Measurements from ENCODE around the gene JARID2. TPM values are rescaled to one million over a fixed set of nuclear protein-coding genes. Genes with fewer than 3 reads are reported as not detected.

JARID2 gene
- polyA plus RNA-seq, 1 experiment: 9.7 TPM

DNA sequence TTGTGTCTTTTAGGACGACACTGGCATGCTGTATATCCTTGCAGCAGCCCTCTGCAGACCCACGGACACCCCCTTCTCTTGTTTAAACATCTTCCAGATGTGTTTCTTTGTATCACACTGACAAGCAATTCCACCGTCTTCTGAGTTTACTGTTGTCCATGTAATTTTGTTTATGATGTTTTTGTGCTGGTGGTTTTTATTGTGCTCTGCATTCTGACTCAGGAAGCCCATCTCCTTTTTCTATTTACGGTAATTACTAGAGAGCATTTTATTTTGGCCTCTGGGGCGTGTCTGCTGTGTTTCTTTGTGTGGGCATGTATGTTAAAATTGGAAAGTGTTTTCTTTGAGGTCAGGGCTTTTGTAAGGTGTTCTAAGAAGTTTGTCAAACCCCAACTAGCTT lies 111.9 kb downstream of the JARID2 start:
- TF ChIP-seq, protein P1, sequence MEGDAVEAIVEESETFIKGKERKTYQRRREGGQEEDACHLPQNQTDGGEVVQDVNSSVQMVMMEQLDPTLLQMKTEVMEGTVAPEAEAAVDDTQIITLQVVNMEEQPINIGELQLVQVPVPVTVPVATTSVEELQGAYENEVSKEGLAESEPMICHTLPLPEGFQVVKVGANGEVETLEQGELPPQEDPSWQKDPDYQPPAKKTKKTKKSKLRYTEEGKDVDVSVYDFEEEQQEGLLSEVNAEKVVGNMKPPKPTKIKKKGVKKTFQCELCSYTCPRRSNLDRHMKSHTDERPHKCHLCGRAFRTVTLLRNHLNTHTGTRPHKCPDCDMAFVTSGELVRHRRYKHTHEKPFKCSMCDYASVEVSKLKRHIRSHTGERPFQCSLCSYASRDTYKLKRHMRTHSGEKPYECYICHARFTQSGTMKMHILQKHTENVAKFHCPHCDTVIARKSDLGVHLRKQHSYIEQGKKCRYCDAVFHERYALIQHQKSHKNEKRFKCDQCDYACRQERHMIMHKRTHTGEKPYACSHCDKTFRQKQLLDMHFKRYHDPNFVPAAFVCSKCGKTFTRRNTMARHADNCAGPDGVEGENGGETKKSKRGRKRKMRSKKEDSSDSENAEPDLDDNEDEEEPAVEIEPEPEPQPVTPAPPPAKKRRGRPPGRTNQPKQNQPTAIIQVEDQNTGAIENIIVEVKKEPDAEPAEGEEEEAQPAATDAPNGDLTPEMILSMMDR (IDR thresholded peaks at IDR 0.05; ENCODE audit: low read depth, low read length): no peak
- no peak overlapping the region for H3K4me3 ChIP-seq (ENCODE audit: low read depth, low read length)
- no peak for DNase-seq (ENCODE audit: low read depth, low spot score)
- H3K27me3 ChIP-seq (ENCODE audit: control insufficient read depth, insufficient read depth, low read length): no peaks in the 10 kb centered on the region
- H3K9me3 ChIP-seq (ENCODE audit: control insufficient read depth, insufficient read depth, low read length): no peaks in the 10 kb centered on the region
- ChIA-PET CTCF (no interaction called here), POLR2A (no interaction called here)
- no peak overlapping the region for H3K27ac ChIP-seq (ENCODE audit: low read depth, low read length)

DNA sequence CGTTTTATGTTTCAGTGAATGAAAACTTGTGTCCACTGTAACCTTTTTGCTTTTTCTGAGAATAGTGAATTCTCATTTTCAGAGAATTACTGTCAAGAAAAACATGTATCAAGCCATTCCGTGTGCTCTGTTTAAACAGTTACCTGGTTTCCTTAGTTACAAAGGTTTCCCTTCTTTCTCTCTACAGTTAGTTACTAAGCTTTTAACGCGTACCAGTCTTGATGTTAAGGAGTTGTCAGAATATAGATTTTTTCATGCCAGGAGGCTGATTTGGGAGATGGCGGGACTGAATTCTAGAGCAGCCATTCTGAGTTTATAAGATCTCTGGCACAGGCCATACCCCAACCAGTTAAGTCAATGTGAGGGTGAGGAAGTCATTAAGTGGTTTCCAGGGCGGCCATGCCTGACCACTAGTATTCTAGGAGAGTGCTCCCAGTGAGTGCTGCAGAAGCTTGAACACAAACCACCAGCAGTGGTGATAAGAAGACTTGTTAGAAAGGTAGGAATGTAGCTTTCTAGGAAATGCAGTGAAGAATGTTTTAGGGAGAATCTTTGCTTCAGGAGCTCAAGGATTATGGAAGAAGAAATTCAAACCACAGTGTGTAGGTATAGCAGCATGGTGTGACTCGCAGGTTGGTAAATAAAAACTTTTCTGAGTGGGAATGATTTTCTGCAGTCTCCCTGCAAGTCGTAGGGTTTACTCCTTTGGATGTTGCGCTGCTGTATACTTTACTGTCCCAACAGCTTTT lies 112.9 kb downstream of the JARID2 start:
- TF ChIP-seq, protein P1 (IDR thresholded peaks at IDR 0.05; ENCODE audit: low read depth, low read length): no peak
- Histone ChIP-seq H3K9me3 (ENCODE audit: control insufficient read depth, insufficient read depth, low read length) (no peaks in the 10 kb centered on the region), H3K4me3 (ENCODE audit: low read depth, low read length) (no peak overlapping the region), H3K27ac (ENCODE audit: low read depth, low read length) (no peak overlapping the region), H3K27me3 (ENCODE audit: control insufficient read depth, insufficient read depth, low read length) (no peaks in the 10 kb centered on the region)
- no peak for DNase-seq (ENCODE audit: low read depth, low spot score)
- POLR2A ChIA-PET: interaction anchor here (0.7 to 1.0 kb wide), 2 partner anchors 14 to 109 kb away, joined by 3 read pairs; no protein-coding TSS in a partner anchor
- CTCF ChIA-PET: no interaction called here

GRCh38 chr6:15359335-15359862 lies 113.5 kb downstream of the JARID2 start:
- Histone ChIP-seq H3K4me3 (ENCODE audit: low read depth, low read length) (no peak overlapping the region), H3K9me3 (ENCODE audit: control insufficient read depth, insufficient read depth, low read length) (no peaks in the 10 kb centered on the region), H3K27me3 (ENCODE audit: control insufficient read depth, insufficient read depth, low read length) (no peaks in the 10 kb centered on the region), H3K27ac (ENCODE audit: low read depth, low read length) (peak overlapping the region; percentile 73)
- peak; percentile 36 for DNase-seq (ENCODE audit: low read depth, low spot score)
- ChIA-PET POLR2A (interaction anchor here (0.7 to 1.0 kb wide), 2 partner anchors 15 to 110 kb away, joined by 3 read pairs; no protein-coding TSS in a partner anchor), CTCF (no interaction called here)
- TF ChIP-seq, protein P1 (IDR thresholded peaks at IDR 0.05; ENCODE audit: low read depth, low read length): no peak

DNA sequence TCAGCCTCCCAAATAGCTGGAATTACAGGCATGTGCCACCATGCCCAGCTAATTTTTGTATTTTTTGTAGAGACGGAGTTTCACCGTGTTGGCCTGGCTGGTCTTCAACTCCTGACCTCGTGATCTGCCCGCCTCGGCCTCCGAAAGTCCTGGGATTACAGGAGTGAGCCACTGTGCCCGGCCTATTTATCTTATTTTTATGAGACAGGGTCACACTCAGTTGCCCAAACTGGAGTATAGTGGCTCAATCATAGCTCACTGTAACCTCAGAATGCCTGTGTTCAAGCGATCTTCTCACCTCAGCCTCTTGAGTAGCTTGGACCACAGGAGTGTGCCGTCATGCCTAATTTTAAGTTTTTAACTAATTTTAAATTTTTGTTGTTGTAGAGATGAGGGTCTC lies 114.4 kb downstream of the JARID2 start:
- ChIA-PET CTCF (no interaction called here), POLR2A (no interaction called here)
- Histone ChIP-seq H3K4me3 (ENCODE audit: low read depth, low read length) (no peak overlapping the region), H3K9me3 (ENCODE audit: control insufficient read depth, insufficient read depth, low read length) (no peaks in the 10 kb centered on the region), H3K27me3 (ENCODE audit: control insufficient read depth, insufficient read depth, low read length) (no peaks in the 10 kb centered on the region), H3K27ac (ENCODE audit: low read depth, low read length) (no peak overlapping the region)
- TF ChIP-seq, protein P1 (IDR thresholded peaks at IDR 0.05; ENCODE audit: low read depth, low read length): no peak
- DNase-seq (ENCODE audit: low read depth, low spot score): no peak

DNA sequence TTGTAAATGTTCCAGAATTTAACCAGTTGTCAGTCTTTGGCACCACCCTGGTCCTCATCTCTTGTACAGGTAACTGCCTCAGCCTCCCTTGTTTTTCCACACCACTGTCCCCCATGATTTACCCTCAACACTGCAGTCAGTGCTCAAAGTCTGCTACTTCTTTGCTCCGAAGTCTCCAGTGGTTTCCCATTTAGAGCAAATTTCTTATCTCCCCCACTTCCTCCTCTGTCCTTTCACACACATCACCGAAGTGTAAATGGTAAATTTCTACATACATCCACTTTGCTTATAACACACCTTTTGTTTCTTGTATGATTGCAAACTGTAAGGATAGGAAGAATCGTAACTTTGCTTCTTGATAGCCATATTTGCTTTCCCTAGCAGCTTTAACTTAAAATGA lies 115.3 kb downstream of the JARID2 start:
- POLR2A ChIA-PET: interaction anchor here (0.7 kb wide), 1 partner anchor 56 kb away, joined by 5 read pairs; no protein-coding TSS in a partner anchor

More for the DNA sequence above, 115.3 kb downstream of the JARID2 start:
- TF ChIP-seq, protein P1 (IDR thresholded peaks at IDR 0.05; ENCODE audit: low read depth, low read length): no peak
- H3K9me3 ChIP-seq (ENCODE audit: control insufficient read depth, insufficient read depth, low read length): no peaks in the 10 kb centered on the region
- H3K4me3 ChIP-seq (ENCODE audit: low read depth, low read length): no peak overlapping the region
- no peak overlapping the region for H3K27ac ChIP-seq (ENCODE audit: low read depth, low read length)
- no peaks in the 10 kb centered on the region for H3K27me3 ChIP-seq (ENCODE audit: control insufficient read depth, insufficient read depth, low read length)
- CTCF ChIA-PET: interaction anchor here (0.7 to 1.0 kb wide), 3 partner anchors 18 to 818 kb away, joined by 3 to 7 read pairs (median 3); no protein-coding TSS in a partner anchor
- no peak for DNase-seq (ENCODE audit: low read depth, low spot score)
